ENCODE results near the gene GGN. TPM values are rescaled to one million over a fixed set of nuclear protein-coding genes. Genes with fewer than 3 reads are reported as not detected.

Gene GGN
- total and polyA plus RNA-seq, 7 donors = 0.28 TPM; not detected in 6

DNA sequence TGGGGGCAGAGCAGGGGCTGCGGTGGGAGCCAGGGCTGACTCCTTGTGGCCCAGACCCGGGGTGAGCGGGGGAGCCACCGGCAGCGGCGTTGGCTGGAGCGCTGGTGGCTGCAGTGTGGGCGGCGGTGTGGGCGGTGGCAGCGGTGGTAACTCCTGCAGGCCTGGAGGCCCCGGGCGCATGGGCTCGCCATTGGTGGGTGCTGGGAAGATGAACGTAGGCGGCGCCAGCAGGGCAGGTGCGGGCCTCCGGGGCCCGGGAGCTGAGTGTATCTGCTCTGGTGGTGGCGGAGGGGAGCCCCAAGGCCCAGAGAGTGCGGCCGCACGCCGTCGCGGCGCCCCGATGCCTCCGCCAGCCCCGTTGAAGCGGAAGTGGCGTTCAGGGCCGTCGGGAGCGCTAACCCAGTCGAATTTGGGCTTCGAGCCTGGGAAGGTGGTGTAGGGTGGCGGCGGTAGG, 2.0 kb downstream of the GGN start:
- 62 to 88% methylated on average over 40 of the region's 40 CpGs for WGBS, 2 donors
- peaks cover 0 to 37% (median 33%) of the 10 kb centered on the region in 4 donors for H3K4me1 ChIP-seq
- no peak overlapping the region for H3K4me3 ChIP-seq
- H3K27me3 ChIP-seq = peaks cover 15 to 99% (median 81%) of the 10 kb centered on the region in 3 donors
- intact Hi-C loops (cut with DNase I) = no loop called here
- H3K36me3 ChIP-seq = peaks cover 33 to 46% (median 34%) of the 10 kb centered on the region in 4 donors
- H3K9me3 ChIP-seq = no peaks in the 10 kb centered on the region
- TF ChIP-seq, protein P1, sequence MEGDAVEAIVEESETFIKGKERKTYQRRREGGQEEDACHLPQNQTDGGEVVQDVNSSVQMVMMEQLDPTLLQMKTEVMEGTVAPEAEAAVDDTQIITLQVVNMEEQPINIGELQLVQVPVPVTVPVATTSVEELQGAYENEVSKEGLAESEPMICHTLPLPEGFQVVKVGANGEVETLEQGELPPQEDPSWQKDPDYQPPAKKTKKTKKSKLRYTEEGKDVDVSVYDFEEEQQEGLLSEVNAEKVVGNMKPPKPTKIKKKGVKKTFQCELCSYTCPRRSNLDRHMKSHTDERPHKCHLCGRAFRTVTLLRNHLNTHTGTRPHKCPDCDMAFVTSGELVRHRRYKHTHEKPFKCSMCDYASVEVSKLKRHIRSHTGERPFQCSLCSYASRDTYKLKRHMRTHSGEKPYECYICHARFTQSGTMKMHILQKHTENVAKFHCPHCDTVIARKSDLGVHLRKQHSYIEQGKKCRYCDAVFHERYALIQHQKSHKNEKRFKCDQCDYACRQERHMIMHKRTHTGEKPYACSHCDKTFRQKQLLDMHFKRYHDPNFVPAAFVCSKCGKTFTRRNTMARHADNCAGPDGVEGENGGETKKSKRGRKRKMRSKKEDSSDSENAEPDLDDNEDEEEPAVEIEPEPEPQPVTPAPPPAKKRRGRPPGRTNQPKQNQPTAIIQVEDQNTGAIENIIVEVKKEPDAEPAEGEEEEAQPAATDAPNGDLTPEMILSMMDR (IDR thresholded peaks at IDR 0.05) = no peak
- TF ChIP-seq EP300 (IDR thresholded peaks at IDR 0.05) = no peak
- no peak for TF ChIP-seq POLR2AphosphoS5 (IDR thresholded peaks at IDR 0.05)
- no peak for TF ChIP-seq POLR2A (IDR thresholded peaks at IDR 0.05)
- no peak for DNase-seq
- H3K27ac ChIP-seq = no peak overlapping the region

DNA sequence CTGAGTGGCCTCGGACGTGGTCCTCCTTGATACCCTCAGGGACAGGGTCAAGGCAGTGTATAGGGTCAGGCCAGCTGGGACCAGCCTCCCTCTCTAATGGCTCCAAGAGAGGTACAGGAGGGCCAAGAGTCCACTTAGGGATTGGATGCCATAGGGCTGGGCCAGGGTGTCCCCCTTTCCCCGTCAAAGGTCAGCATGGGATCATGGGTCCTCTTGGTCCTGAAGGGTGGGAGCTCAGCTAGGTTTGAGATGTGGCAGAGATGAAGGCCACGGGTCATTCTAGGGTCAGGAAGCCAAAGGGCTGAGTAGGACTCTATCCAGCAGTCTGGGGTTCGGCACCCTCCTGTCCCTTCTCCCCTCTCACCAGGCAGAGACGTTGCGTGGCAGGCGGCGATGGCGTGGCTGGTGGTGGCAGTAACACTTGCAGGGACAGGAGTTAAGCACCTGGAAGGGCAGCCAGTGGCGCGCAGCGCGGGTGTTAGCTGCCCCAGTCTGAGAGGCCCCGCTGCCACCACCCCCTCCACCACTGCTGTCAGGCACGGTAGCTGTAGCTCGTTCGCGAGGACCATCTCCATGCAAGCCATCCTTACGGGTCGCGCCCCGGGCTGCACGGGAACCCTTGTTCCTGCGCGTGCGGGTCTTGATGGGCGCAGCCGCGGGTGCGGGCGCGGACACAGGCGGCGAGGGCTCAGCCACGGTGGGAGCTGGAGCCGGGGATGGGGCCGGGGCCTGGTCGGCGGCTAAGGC, 2.6 kb downstream of the GGN start:
- Histone ChIP-seq H3K27ac (no peak overlapping the region), H3K9me3 (no peaks in the 10 kb centered on the region), H3K27me3 (peaks cover 15 to 99% (median 86%) of the 10 kb centered on the region in 3 donors), H3K36me3 (peaks cover 37 to 52% (median 39%) of the 10 kb centered on the region in 4 donors), H3K4me1 (peaks cover 0 to 37% (median 33%) of the 10 kb centered on the region in 4 donors), H3K4me3 (no peak overlapping the region)
- 89 to 92% methylated on average over 40 of the region's 40 CpGs for WGBS, 2 donors
- no peak for TF ChIP-seq POLR2AphosphoS5 (IDR thresholded peaks at IDR 0.05)
- TF ChIP-seq POLR2A (IDR thresholded peaks at IDR 0.05) = no peak
- no peak for TF ChIP-seq EP300 (IDR thresholded peaks at IDR 0.05)
- TF ChIP-seq, protein P1 (IDR thresholded peaks at IDR 0.05) = no peak
- DNase-seq = no peak
- intact Hi-C loops (cut with DNase I) = no loop called here

DNA sequence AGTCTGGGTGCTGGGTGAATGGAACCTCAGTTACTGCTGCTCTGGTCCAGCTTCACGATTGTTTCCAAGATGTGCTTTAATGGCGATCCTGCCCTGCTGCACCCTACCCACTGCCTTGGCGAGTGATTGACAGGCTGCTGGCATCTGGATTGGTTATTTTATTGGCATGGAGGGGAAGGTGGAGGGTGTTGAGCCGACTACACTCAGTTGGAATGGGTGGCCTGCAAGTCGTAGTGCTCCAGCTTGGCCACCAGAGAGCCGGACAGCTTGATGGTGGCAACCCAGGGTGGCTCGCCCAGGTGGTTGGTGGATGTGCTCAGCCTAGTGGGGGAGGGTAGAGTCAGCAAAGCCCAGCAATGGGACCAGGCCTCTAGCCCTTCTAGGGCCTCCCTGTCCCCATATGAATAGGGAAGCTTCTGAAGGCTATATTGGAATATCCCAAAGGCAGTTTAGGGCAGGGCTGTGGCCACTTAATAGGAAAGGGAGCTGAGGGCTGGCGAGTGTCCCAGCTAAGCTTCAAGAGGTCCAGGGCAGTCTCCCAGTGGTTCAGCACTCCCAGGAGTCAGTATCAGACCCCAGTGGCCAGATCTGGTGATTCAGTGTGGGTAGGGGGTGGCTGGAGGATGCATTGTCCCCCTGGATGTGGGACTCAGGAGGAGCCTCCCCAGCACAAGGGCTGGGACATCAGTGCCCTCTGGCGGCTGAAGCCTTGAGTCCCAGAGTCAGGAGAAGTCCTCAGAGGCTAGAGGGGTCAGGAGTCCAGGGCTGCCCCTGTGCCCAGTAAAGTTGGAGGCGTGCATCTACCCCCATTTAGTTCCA, 3.4 kb downstream of the GGN start:
- no peaks in the 10 kb centered on the region for H3K9me3 ChIP-seq
- peaks cover 41 to 60% (median 45%) of the 10 kb centered on the region in 4 donors for H3K36me3 ChIP-seq
- peaks cover 0 to 34% (median 32%) of the 10 kb centered on the region in 4 donors for H3K4me1 ChIP-seq
- intact Hi-C loops (cut with DNase I) = no loop called here
- no peak for DNase-seq
- H3K4me3 ChIP-seq = no peak overlapping the region
- WGBS, 2 donors = 85 to 90% methylated on average over 10 of the region's 10 CpGs
- H3K27ac ChIP-seq = no peak overlapping the region
- H3K27me3 ChIP-seq = peaks cover 15 to 93% (median 92%) of the 10 kb centered on the region in 3 donors
- no peak for TF ChIP-seq EP300 (IDR thresholded peaks at IDR 0.05)
- no peak for TF ChIP-seq POLR2A (IDR thresholded peaks at IDR 0.05)
- TF ChIP-seq POLR2AphosphoS5 (IDR thresholded peaks at IDR 0.05) = no peak
- TF ChIP-seq, protein P1 (IDR thresholded peaks at IDR 0.05) = no peak

DNA sequence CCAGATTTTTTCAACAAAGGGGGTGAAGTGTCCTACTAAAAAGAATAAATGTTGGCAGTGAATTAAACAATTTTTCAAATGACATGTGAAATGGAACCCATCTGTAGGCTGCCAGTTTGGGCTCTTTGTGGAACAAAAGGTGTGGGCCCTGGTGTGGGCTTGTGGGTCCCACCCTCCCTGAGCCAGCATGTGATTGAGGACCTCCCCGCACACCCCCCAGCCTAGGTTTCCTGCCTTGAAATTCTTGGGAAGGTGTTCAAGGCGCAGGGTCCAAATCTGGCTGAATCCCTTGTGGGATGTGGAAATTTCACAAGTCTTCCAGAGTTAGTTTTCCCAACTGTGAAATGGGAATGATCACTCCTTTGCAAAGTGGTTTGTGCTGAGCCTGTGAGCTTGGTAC, 4.1 kb downstream of the GGN start:
- peaks cover 0 to 28% (median 25%) of the 10 kb centered on the region in 4 donors for H3K4me1 ChIP-seq
- no peak overlapping the region for H3K27ac ChIP-seq
- no peak for TF ChIP-seq POLR2AphosphoS5 (IDR thresholded peaks at IDR 0.05)
- H3K9me3 ChIP-seq = no peaks in the 10 kb centered on the region
- H3K4me3 ChIP-seq = no peak overlapping the region
- peaks cover 15 to 91% (median 86%) of the 10 kb centered on the region in 3 donors for H3K27me3 ChIP-seq
- WGBS, 2 donors = 97% methylated on average over 2 of the region's 2 CpGs
- DNase-seq = no peak
- intact Hi-C loops (cut with DNase I) = no loop called here
- peaks cover 45 to 67% (median 50%) of the 10 kb centered on the region in 4 donors for H3K36me3 ChIP-seq

DNA sequence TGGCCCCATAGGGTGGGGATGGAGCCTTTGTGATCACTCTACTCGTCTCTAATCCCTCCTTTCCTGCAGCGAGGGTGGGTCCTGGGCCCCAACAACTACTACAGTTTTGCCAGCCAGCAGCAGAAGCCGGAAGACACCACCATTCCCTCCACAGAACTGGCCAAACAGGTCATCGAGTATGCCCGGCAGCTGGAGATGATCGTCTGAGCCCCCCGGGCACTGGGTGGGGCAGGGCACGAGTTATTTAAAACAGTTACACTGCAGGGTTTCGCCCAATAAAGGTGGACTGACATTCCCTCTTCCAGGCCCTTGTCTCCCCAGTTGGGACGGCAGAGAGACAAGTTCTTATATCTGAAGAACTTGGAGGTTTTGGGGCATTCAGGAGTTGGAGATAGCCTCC, 4.7 kb downstream of the GGN start:
- intact Hi-C loops (cut with DNase I) = no loop called here
- H3K27ac ChIP-seq = no peak overlapping the region
- WGBS, 2 donors = 87 to 90% methylated on average over 10 of the region's 10 CpGs
- no peaks in the 10 kb centered on the region for H3K9me3 ChIP-seq
- no peak for TF ChIP-seq POLR2A (IDR thresholded peaks at IDR 0.05)
- TF ChIP-seq, protein P1 (IDR thresholded peaks at IDR 0.05) = no peak
- no peak for TF ChIP-seq EP300 (IDR thresholded peaks at IDR 0.05)
- TF ChIP-seq POLR2AphosphoS5 (IDR thresholded peaks at IDR 0.05) = no peak
- no peak for DNase-seq
- no peak overlapping the region for H3K4me3 ChIP-seq
- H3K4me1 ChIP-seq = peaks cover 0 to 22% (median 20%) of the 10 kb centered on the region in 4 donors
- H3K36me3 ChIP-seq = peaks cover 45 to 69% (median 51%) of the 10 kb centered on the region in 4 donors
- peaks cover 11 to 85% (median 80%) of the 10 kb centered on the region in 3 donors for H3K27me3 ChIP-seq

Measured in sigmoid colon (tissue), 7 donors.